ENCODE results near the gene ACTL7B.

GRCh38 chr9:108877524-108877923, 21.7 kb upstream of the ACTL7B start:
- TF ChIP-seq, protein P1, sequence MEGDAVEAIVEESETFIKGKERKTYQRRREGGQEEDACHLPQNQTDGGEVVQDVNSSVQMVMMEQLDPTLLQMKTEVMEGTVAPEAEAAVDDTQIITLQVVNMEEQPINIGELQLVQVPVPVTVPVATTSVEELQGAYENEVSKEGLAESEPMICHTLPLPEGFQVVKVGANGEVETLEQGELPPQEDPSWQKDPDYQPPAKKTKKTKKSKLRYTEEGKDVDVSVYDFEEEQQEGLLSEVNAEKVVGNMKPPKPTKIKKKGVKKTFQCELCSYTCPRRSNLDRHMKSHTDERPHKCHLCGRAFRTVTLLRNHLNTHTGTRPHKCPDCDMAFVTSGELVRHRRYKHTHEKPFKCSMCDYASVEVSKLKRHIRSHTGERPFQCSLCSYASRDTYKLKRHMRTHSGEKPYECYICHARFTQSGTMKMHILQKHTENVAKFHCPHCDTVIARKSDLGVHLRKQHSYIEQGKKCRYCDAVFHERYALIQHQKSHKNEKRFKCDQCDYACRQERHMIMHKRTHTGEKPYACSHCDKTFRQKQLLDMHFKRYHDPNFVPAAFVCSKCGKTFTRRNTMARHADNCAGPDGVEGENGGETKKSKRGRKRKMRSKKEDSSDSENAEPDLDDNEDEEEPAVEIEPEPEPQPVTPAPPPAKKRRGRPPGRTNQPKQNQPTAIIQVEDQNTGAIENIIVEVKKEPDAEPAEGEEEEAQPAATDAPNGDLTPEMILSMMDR (IDR thresholded peaks at IDR 0.05): no peak
- TF ChIP-seq POLR2A (IDR thresholded peaks at IDR 0.05): no peak
